PC-9 (cell line): ENCODE measurements around the gene SHISA6.

ENCODE experiments used
- CTCF ChIP-seq: fragments of 200-600 bp; sonication (generic); conservative IDR thresholded peaks from 2 replicates; pipeline ENCODE4 v1.6.1; 2017; ENCODE audit warnings: mixed run types, antibody characterized with exemption, mild to moderate bottlenecking, moderate library complexity
- EZH2 ChIP-seq: fragments of 200-600 bp; sonication (generic); IDR thresholded peaks from 2 replicates; pipeline ENCODE4 v1.8.0; 2017; ENCODE audit warnings: antibody characterized with exemption, low read depth

- no peak for TF ChIP-seq EZH2
- no peak for TF ChIP-seq CTCF
These were observed 313.0 kb downstream of the SHISA6 start for GRCh38 chr17:11554042-11554441.
